Retinal pigment epithelial cell (primary cell): ENCODE results near the gene PFDN2.

Experiments
- DNase-seq: peaks from one replicate; pipeline ENCODE4 v3.0.0-alpha.2; 2010; ENCODE audit warnings: low read depth
- H3K4me3 ChIP-seq: 2 replicates; pipeline ENCODE4 v1.5.1; 2011; ENCODE audit warnings: mild to moderate bottlenecking, low read length, control low read depth, moderate library complexity
- CTCF ChIP-seq: conservative IDR thresholded peaks from 2 replicates; pipeline ENCODE4 v1.5.1; 2011; ENCODE audit warnings: low read depth, low read length, control low read depth, inconsistent platforms

Gene PFDN2

DNA sequence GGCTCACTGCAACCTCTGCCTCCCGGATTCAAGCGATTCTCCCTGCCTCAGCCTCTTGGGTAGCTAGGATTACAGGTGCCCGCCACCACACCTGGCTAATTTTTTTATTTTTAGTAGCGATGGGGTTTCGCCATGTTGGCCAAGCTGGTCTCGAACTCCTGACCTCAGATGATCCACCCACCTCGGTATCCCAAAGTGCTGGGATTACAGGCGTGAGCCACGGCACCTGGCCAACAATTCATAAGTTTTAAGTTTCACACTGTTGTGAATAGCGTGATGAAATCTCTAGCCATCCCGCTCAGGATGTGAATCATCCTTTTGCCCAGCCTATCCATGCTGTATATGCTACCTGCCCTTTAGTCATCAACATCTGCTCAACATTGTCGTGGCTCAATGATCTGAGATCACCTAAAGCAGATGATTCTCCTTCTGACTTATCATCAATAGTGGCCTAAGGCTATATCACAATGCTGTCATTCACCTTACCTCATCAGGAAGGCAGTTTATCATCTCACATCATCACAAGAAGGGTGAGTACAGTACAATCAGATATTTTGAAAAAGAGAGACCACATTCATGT is 2.6 kb downstream of the PFDN2 start:
- DNase-seq, result no peak
- H3K4me3 ChIP-seq, result no peak overlapping the region
- TF ChIP-seq CTCF, result no peak

DNA sequence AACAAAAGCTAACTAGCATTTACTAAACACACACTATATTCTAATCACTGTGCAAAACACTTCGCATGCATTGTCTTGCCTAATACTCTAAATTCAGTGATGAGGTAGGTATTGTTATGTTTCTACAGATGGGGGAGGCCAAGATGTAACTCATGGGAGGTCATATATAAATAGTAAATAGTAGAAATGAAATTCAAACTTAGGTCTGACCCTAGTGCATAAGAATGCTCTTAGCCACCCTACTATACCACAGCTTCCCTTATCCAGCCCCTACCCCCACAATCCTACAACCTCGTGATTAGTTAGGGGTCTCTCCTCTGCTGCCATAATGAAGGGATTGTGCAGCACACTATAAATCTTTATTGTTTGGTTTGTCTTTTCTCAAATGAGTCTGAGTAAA is 3.3 kb downstream of the PFDN2 start:
- H3K4me3 ChIP-seq, result no peak overlapping the region
- DNase-seq, result no peak
- no peak for TF ChIP-seq CTCF

DNA sequence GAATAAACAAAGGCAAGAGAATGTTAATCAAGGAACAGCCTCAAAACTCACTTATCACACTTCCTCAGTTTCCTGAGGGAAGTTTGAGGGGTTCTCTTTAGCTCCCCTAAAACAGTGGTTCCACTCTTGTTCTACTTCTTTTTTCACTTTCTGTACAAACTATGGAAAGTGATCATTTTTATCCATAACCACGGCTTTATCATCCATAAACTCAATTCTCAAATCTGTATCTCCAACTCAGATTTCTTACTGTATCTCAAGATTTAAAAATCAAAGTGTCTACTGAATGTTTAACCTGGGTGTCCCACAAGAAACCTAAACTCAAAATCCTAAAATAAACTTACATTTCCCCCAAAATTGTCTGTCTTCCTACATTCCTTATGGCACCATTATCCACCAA is 3.9 kb downstream of the PFDN2 start:
- H3K4me3 ChIP-seq, result no peak overlapping the region
- no peak for DNase-seq
- no peak for TF ChIP-seq CTCF

- no peak for TF ChIP-seq CTCF
- H3K4me3 ChIP-seq, result no peak overlapping the region
- no peak for DNase-seq
Measured at GRCh38 chr1:161111527-161111926, 6.3 kb downstream of the PFDN2 start.

GRCh38 chr1:161111117-161111516 is 6.7 kb downstream of the PFDN2 start:
- no peak overlapping the region for H3K4me3 ChIP-seq
- no peak for TF ChIP-seq CTCF
- no peak for DNase-seq

- TF ChIP-seq CTCF, result no peak
- no peak overlapping the region for H3K4me3 ChIP-seq
- no peak for DNase-seq
Measured at GRCh38 chr1:161106431-161106830, 11.4 kb downstream of the PFDN2 start.

GRCh38 chr1:161100556-161100955 is 17.3 kb downstream of the PFDN2 start:
- no peak overlapping the region for H3K4me3 ChIP-seq
- DNase-seq, result no peak
- TF ChIP-seq CTCF, result no peak
